NCI-H510A treated with DMSO at 0.1 percent for 48 hours (cell line): Measurements from ENCODE around the gene SOBP.
"Not testable (repeated sequence)": the region's sequence is repeated elsewhere in the genome, so short reads cannot be mapped to it uniquely, and the experiment has no call there.

ENCODE experiments used
- DNase-seq: peaks from one replicate; lab custom pipeline; 2025; lab: John Stamatoyannopoulos, UW

SOBP gene

GRCh38 chr6:107489636-107490565, at the start of gene SOBP:
TSS of gene SOBP (plus strand) at chr6:107490117. CDS start at chr6:107490617, 500 bp downstream.
- DNase-seq, result no peak

- DNase-seq, result no peak
Measured at GRCh38 chr6:107440936-107441335, 49.0 kb upstream of the SOBP start.

- DNase-seq, result no peak
Measured at GRCh38 chr6:107441682-107442081, 48.2 kb upstream of the SOBP start.

GRCh38 chr6:107442938-107443607, 46.8 kb upstream of the SOBP start:
- no peak for DNase-seq

GRCh38 chr6:107443608-107444267, 46.2 kb upstream of the SOBP start:
- DNase-seq, result no peak

GRCh38 chr6:107444277-107444676, 45.6 kb upstream of the SOBP start:
- DNase-seq, result no peak

- DNase-seq, result no peak
Measured at GRCh38 chr6:107447663-107448216, 42.2 kb upstream of the SOBP start.

- no peak for DNase-seq
Measured at GRCh38 chr6:107448776-107449175, 41.1 kb upstream of the SOBP start.

GRCh38 chr6:107458672-107459282, 31.1 kb upstream of the SOBP start:
- peak; percentile 4 for DNase-seq

GRCh38 chr6:107459283-107460082, 30.4 kb upstream of the SOBP start, which contains the start of gene PDSS2:
TSS of gene PDSS2 (minus strand) at chr6:107459564. CDS start at chr6:107459285, 279 bp downstream.
- DNase-seq, result peak; percentile 59

- no peak for DNase-seq
Measured at GRCh38 chr6:107460083-107460631, 29.8 kb upstream of the SOBP start.

- DNase-seq, result no peak
Measured at GRCh38 chr6:107466062-107466461, 23.9 kb upstream of the SOBP start.

- DNase-seq, result no peak
Measured at GRCh38 chr6:107470364-107470763, 19.6 kb upstream of the SOBP start.

GRCh38 chr6:107473660-107474059, 16.3 kb upstream of the SOBP start:
- no peak for DNase-seq

GRCh38 chr6:107475360-107475759, 14.6 kb upstream of the SOBP start:
- DNase-seq, result not testable (repeated sequence)

- DNase-seq, result not testable (repeated sequence)
Measured at GRCh38 chr6:107475826-107476225, 14.1 kb upstream of the SOBP start.

- DNase-seq, result no peak
Measured at GRCh38 chr6:107479089-107479690, 10.7 kb upstream of the SOBP start.

GRCh38 chr6:107485157-107485556, 4.8 kb upstream of the SOBP start:
- no peak for DNase-seq

- DNase-seq, result no peak
Measured at GRCh38 chr6:107488174-107488874, 1.6 kb upstream of the SOBP start.
